Occipital lobe (tissue), 2 donors: ENCODE results near the gene HTR3D. TPM values are rescaled to one million over a fixed set of nuclear protein-coding genes. Genes with fewer than 3 reads are reported as not detected.
A peak's percentile ranks its signal among the peaks of the same experiment; 100 is the strongest.
"Not testable (repeated sequence)": the region's sequence is repeated elsewhere in the genome, so short reads cannot be mapped to it uniquely, and the experiment has no call there.

Source experiments
- DNase-seq: peaks from one replicate; lab custom pipeline; 2025; lab: John Stamatoyannopoulos, UW
- total RNA-seq: library from RNA; depleted of rRNA; stranded (reverse); fragments of >200 nt; gene quantifications from one replicate; pipeline ENCODE4 v1.2.3, GENCODE V29; 2014

Gene HTR3D
- total RNA-seq, 1 donor from 2014 or later, result not detected

- no peak for DNase-seq
Measured at GRCh38 chr3:184016169-184016570, 15.4 kb upstream of the HTR3D start.

DNA sequence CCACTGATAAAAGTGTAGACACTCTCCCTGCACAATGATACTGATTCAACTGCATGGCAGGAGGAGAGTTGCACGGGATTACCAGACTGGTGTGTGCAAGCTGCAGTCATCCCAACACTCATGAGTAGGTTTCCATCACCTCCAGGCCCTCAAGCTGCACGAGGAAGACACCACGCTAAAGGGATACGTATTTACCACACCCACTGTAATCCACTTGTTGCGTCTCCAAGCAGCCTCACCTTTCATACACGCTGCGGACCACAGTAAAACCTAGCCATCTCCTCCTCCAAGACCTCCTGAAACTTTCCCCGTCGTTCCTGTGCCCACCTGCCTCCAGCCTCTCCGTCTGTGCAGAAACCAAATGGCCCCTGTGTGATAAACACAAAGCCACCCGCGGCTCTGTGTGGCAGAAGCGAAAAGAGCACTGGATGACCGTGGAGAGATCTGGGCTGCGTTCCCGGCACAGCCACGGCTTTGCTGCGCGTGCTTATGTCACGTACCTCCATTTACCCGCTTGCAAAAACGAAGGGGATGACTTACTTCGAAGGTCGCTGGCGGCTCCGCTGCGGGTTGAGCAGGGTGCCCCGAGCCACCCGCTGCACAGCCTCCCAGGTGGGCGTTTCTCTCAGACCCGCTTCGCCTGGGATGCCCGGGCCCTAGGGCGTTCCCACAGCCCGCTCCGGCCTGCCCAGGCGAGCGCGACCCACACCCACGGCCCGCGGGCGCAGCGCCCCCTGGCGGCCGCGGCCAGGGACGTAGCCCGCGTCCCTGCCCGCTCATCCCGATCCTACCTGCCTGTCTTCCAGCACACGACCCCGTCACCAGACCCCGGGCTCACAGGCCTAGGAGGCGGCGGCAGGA is 14.5 kb upstream of the HTR3D start:
- peak; percentile 66 for DNase-seq

GRCh38 chr3:184017672-184018423 is 13.7 kb upstream of the HTR3D start, which contains the start of gene ABCC5:
ABCC5 (minus strand) TSS chr3:184017884; CDS start chr3:184014392, 3,492 bp downstream.
- DNase-seq, result peak; percentile 93

DNA sequence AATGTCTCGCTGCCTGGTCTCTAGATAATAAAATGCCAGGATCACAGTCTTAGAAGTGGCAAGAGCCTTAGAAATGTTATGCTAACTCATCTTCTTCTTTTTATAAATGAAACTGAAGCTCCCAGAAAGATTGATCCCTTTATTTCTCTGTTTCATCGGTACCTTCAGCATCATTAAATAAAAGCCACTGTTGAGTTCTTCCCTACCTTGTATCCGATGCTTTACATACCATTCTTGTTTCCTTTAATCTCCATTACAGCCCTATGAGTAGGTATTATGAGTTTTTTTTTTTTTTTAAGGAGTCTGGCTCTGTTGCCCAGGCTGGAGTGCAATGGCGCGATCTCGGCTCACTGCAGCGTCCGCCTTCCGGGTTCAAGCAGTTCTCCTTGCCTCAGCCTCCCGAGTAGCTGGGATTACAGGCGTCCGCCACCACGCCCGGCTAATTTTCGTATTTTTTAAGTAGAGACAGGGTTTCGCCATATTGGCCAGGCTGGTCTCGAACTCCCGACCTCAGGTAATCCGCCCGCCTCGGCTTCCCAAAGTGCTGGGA is 13.0 kb upstream of the HTR3D start:
- DNase-seq, result no peak

DNA sequence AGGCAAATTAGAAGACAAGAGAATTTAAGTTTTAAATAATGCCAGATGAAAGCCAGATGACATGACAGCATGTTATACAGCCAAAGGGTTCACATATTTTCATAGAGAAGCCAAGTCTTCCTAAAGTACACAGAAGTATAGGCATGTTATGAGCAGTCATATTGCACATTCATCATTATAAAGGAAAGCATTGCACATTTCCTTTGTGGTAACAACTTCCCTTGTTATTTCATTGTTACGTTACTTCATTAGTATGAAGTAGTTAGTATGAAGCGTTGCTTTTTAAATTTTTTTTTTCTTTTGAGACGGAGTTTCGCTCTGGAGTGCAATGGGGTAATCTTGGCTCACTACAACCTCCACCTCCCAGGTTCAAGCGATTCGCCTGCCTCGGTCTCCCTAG is 9.2 kb upstream of the HTR3D start:
- DNase-seq, result no peak

GRCh38 chr3:184025256-184025655 is 6.3 kb upstream of the HTR3D start:
- not testable (repeated sequence) for DNase-seq

DNA sequence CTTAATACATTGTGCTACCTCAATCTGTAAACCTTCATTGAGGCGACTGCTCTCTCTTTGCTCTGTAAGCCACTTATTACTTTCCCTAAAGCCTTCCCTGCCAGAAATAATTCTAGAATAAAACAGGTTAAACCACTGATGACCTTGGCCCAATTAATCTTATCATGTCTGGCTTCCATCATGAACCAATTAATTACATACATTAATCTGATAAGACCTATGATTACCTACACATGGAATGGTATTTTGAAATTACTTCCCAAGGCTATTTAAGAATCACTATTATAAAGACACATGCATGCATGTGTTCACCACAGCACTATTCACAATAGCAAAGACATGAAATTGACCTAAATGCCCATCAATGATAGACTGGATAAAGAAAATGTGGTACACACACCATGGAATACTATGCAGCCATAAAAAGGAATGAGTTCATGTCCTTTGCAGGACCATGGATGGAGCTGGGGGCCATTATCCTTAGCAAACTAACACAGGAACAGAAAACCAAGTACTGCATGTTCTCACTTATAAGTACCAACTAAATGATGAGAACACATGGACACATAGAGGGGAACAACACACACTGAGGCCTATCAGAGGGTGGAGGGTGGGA is 3.2 kb upstream of the HTR3D start:
- DNase-seq, result not testable (repeated sequence)

DNA sequence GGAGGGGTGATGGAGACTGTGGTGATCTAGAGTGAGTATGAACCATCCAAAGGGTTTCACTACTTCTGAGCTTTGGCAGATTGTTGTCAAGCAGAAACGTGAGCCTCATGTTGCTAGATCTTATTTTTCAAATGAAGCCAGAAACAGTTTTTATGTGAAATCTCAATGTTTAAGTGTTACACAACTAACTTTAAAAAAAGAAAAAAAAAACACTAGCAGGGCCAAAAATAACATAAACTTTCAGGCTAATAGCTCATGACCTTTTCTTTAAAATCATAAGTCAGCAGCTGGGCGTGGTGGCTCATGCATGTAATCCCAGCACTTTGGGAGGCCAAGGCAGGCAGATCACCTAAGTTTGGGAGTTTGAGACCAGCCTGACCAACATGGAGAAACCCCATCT is 2.1 kb upstream of the HTR3D start:
- DNase-seq, result no peak

- no peak for DNase-seq
Measured at GRCh38 chr3:184030536-184030935, 1.0 kb upstream of the HTR3D start.

GRCh38 chr3:184037816-184038215 is 6.3 kb downstream of the HTR3D start:
- DNase-seq, result no peak

- DNase-seq, result not testable (repeated sequence)
Measured at GRCh38 chr3:184038307-184038706, 6.8 kb downstream of the HTR3D start.

- no peak for DNase-seq
Measured at GRCh38 chr3:184039414-184039813, 7.9 kb downstream of the HTR3D start.

- DNase-seq, result no peak
Measured at GRCh38 chr3:184040010-184040409, 8.5 kb downstream of the HTR3D start.

- DNase-seq, result no peak
Measured at GRCh38 chr3:184042617-184043016, 11.1 kb downstream of the HTR3D start.

- no peak for DNase-seq
Measured at GRCh38 chr3:184045995-184046394, 14.5 kb downstream of the HTR3D start.

GRCh38 chr3:184050217-184050847 is 18.8 kb downstream of the HTR3D start:
- no peak for DNase-seq

- no peak for DNase-seq
Measured at GRCh38 chr3:184052767-184053166, 21.2 kb downstream of the HTR3D start, which contains the start of gene HTR3C. HTR3C (plus strand) TSS chr3:184053047; CDS start chr3:184053081, 34 bp downstream.

GRCh38 chr3:184058029-184058428 is 26.5 kb downstream of the HTR3D start:
- DNase-seq, result no peak

DNA sequence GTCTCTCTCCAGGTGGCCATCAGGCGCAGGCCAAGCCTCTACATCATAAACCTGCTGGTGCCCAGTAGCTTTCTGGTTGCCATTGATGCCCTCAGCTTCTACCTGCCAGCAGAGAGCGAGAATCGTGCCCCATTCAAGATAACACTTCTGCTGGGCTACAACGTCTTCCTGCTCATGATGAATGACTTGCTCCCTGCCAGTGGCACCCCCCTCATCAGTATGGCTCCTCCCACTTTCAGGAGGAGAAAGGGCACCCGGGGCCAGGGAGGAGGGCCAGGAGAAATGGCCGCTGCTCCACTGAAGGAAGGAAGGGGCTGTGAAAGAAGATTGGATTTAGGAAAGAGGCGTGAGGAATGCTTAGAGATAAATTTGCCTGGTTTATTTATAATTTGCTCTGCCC is 27.9 kb downstream of the HTR3D start:
- DNase-seq, result no peak

DNA sequence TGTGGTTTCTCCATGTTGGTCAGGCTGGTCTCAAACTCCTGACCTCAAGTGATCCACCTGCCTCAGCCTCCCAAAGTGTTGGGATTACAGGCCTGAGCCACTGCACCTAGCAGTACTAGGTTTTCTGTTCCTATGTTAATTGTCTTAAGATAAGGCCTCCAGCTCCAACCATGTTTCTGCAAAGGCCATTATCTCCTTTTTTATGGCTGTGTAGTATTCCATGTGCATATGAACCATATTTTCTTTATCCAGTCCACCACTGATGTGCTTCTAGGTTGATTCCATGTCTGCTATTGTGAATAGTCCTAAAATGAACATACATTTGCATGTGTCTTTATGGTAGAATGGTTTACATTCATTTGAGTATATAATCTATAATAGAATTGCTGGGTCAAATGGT is 31.1 kb downstream of the HTR3D start:
- no peak for DNase-seq

- DNase-seq, result no peak
Measured at GRCh38 chr3:184066211-184066610, 34.7 kb downstream of the HTR3D start.
